GM12891 (cell line): ENCODE measurements around the gene NLRX1.

Source experiments
- PAX5 ChIP-seq: IDR thresholded peaks from 2 replicates; pipeline ENCODE4 v1.6.1; 2011; ENCODE audit warnings: low read length, moderate library complexity, mild to moderate bottlenecking; ENCODE audit not compliant: insufficient read depth, severe bottlenecking
- POLR2A ChIP-seq: IDR thresholded peaks from 2 replicates; pipeline ENCODE4 v1.6.1; 2011; ENCODE audit warnings: low read depth, low read length, control low read depth
- POLR2AphosphoS5 ChIP-seq: IDR thresholded peaks from 2 replicates; pipeline ENCODE4 v1.6.1; 2011; ENCODE audit warnings: low read depth, low read length, control low read depth
- POU2F2 ChIP-seq: IDR thresholded peaks from 2 replicates; pipeline ENCODE4 v1.6.1; 2011; ENCODE audit warnings: low read depth, mild to moderate bottlenecking, control low read depth, low read length, moderate library complexity
- SPI1 ChIP-seq: IDR thresholded peaks from 2 replicates; pipeline ENCODE4 v1.6.1; 2011; ENCODE audit warnings: low read depth, low read length, control low read depth
- TAF1 ChIP-seq: IDR thresholded peaks from 2 replicates; pipeline ENCODE4 v1.6.1; 2011; ENCODE audit warnings: low read depth, low read length, control low read depth

DNA sequence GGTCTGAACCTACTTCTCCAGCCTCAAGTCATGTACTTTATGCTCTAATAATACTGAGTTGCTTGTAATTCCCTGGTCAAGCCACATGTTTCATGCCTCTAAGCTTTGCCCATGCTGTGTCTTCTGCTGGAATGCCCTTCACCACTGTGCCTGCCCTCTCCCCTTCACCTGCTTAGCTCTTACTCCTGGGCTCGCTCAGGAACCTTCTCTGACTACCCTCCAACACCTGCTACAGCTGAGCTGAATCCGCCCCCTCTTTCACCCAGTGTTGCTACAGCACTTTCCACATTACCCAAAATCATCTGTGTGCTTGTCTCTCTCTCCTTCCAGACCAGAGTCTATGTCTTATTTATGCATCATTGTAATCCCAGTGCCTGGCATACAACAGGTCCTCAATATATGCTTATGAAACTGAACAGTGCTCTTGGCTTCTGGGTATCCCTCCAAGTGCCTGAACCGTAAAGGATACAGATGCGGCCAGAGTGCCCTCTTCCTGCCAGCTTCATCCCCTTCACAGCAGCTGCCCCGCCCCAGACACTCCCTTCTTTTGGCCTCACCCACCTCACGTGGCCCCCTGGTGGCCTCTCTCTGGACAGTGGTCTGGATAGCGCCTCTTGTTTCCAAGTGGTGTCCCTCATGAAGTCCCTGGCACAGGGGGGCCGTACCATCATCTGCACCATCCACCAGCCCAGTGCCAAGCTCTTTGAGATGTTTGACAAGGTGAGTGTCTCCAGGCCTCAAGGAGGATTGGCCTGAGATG is 12.6 kb upstream of the NLRX1 start:
- no peak for TF ChIP-seq POLR2AphosphoS5
- TF ChIP-seq TAF1 = no peak
- no peak for TF ChIP-seq POLR2A
- TF ChIP-seq SPI1 = no peak
- TF ChIP-seq PAX5 = no peak
- no peak for TF ChIP-seq POU2F2
